Kidney tubule cell (primary cell): Measurements from ENCODE around the gene GUCA2B.

Experiments
- DNase-seq: peaks from one replicate; pipeline ENCODE4 v3.0.0-alpha.2; 2018; ENCODE audit warnings: low spot score

GUCA2B gene

GRCh38 chr1:42191319-42191718, 38.1 kb downstream of the GUCA2B start:
- DNase-seq: no peak

- no peak for DNase-seq
These were observed 38.9 kb downstream of the GUCA2B start for GRCh38 chr1:42192106-42192505.

GRCh38 chr1:42195841-42196240, 42.6 kb downstream of the GUCA2B start:
- DNase-seq: peak; percentile 41

- no peak for DNase-seq
These were observed 45.0 kb downstream of the GUCA2B start for GRCh38 chr1:42198251-42198650.

GRCh38 chr1:42201986-42202385, 48.8 kb downstream of the GUCA2B start:
- no peak for DNase-seq
